SKM-1 treated with dmso at 0.1 percent for 144 hours (cell line): ENCODE measurements around the gene MGST2.

Experiments
- DNase-seq: peaks from one replicate; lab custom pipeline; 2025; ENCODE audit not compliant: unreplicated experiment; lab: John Stamatoyannopoulos, UW

MGST2 gene

DNA sequence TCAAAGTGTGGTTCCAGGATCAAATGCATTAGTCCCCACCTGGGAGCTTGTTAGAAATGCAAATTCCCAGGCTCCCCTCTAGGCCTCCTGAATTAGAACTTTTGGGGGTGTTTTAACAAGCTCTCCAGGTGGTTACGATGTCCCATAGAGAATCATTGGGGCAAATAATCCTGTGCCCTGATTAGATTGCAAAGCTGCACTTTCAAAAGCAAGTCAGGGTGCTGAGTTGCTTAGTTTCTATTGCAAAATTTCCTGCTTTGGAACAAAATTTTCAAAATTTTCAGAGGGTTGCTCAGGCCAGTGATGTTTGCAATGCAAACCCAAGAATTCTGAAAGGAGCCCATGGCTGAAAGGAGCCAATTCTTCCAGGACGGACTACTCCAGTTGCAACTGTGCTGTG, 71.0 kb downstream of the MGST2 start:
- DNase-seq, result peak; percentile 5

DNA sequence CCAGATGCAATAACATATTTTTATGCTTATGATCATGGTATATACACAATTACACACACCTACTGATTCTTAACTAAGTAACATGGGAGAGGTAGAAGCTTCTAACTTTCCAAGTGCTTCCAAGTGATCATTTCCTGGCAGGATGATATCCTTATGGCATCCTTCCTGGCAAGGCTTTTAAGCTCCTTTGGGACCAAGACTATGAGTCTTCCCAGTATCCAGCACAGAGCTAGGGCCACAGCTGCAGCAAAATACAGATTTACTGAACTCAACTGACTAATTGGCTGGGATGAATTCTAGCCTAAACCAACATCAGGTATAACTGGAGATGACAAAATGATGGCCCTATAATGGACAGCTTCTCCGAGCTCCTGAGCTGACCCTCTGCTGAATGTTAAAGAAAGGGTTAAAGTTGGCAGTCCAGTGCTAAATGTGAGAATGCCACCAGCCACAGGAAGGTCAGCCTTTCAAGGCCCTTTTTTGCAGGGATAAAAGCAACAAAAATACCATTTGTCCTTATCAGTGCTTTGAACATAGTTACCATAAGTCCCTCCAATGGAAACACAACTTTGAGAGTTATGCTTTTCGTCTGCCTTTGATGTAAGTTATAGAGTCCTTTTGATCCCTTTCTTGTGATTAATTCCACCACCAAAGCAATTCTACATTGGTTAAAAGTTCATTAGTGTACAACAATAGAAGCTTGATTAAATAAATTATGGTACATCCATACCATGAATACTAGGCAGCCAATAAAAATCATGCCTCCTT, 73.4 kb downstream of the MGST2 start:
- DNase-seq, result no peak

DNA sequence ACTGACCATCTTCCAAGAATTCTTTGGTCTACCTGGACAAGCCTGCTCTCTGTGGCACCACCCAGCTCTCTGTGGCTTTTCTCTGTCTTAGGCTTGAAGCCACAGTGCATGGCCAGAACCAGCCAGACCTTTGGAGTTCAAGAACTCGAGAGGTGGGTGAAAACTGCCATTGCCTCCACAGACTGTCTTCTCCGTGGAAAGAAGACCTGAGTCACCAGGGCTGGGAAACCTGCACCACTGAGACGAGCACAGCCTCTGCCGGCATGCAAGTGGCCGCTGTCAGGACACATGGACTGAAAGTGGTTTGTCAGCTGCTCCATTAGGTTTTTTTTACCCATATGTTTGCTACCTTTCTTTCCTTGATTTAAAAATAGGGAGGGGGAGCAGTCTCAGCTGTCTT, 74.5 kb downstream of the MGST2 start:
- no peak for DNase-seq

GRCh38 chr4:139740531-139741041, 75.0 kb downstream of the MGST2 start:
- peak; percentile 47 for DNase-seq

DNA sequence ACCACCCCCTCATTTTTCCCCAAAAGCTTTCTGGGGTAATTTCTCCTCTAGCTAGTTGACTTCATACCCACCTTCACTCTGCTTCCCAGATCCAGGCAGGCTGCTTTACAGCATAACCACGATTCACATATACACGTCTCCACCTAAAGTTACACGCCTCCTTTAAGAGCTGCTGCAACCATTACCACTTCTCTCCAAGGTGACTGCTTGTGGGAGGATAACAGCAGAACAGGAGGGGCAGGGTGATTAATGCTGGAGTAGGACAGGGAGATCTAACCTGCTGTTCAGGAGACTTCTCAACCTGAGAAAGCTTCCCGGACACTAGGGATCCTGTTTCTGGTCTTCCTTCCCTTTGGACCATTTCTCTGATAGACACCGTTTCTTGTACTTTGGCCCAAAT, 77.4 kb downstream of the MGST2 start:
- DNase-seq, result no peak

DNA sequence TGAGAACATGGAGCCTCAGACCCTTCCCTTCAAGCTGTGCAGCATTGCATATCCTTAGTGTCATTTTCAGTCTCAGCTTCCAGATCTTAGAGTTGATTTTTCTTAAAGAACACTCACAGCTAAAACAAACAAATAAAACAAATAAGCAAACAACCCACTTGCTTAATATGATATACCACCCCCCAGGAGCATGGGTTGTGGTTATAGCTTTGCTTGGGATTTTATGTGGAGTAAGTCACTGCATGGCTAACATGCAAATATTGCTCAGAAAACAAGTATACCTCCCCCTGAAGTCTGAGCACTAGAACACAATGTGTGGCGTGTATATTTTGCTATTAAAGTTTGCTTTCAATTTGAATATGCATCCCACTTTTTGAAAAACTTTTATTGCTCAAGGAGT, 78.6 kb downstream of the MGST2 start:
- no peak for DNase-seq

DNA sequence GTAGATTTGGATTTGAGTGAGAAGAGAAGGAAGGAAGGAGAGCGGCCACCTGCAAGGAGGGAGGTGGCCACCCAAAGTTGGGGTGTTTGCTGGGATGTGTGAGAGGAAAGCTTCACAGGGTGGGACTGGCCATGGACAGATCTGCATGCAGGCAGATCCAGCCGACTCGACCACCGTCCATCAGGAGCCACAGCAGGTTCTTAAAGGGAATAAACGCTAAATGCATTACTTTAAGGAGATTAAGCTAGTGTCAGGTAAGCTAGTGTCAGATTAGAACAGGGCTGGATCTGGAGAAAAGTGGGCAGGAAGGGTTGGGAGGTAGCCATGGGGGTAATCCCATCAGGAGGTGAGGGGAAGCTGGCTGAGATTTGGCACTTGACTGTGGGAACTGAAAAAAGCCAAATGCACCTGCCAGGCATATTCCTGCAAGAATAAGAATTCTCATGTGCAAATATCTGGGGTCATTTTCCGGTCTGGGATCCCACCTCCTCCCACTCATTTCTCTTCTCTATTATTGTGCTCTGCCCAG, 79.6 kb downstream of the MGST2 start:
- no peak for DNase-seq

DNA sequence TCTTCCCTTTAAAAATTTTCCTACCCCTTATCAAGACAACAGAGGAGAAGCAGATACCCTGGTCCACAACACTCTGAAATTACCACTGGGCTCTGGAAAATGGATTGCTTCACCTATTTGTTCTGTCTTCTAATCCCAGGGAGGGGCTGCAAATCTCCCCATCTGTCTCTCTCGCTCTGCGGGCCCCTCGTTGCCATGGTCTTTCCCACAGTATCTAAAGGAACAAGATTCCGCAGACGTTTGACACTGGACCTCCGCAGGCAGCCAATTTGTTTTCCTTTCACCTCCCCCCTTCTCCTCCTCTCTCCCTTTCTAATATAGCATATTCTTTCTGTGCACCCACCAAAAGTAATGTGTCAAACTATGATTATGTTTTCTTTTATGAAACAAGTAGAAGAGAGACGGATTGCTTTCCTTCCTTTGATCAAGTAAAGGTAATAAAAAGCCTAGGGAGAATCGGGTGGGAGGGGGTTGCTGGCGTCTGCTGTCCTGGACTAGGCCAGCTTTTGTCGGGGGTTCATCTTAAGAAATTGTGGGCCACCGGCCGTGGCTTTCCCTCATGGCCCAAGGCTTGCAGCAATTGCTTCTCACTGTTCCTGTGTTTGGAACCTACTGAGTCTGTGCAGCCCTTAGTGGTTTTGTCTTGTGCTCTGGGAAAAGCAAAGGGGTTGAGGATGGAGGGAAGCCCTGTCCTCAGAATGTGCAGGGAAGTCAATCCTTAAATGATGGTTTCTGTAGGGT, 81.0 kb downstream of the MGST2 start:
- no peak for DNase-seq

DNA sequence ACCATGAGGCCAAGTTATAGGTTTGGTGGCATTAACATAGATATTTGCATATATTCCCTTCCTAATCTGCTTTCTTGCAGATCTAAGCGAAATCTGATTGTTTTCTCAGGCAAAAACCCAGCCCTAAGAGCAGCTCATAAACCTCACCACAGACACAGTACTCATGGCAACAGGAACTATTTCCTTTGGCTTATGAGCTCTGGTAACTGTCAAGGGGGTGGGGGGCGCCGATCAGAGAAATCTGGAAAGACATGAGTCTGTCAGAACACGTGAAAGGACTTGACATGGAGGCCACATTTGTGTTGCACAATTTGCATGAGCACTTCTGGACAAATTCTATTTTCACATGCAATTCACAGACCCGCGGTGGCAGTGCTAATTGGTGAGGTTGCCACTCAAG, 83.7 kb downstream of the MGST2 start:
- DNase-seq, result no peak

GRCh38 chr4:139749835-139750498, 84.3 kb downstream of the MGST2 start:
- no peak for DNase-seq

GRCh38 chr4:139753686-139754085, 88.1 kb downstream of the MGST2 start:
- DNase-seq, result no peak
